ENCODE measurements around the gene PSMC3.
A peak's percentile ranks its signal among the peaks of the same experiment; 100 is the strongest.

Gene PSMC3

DNA sequence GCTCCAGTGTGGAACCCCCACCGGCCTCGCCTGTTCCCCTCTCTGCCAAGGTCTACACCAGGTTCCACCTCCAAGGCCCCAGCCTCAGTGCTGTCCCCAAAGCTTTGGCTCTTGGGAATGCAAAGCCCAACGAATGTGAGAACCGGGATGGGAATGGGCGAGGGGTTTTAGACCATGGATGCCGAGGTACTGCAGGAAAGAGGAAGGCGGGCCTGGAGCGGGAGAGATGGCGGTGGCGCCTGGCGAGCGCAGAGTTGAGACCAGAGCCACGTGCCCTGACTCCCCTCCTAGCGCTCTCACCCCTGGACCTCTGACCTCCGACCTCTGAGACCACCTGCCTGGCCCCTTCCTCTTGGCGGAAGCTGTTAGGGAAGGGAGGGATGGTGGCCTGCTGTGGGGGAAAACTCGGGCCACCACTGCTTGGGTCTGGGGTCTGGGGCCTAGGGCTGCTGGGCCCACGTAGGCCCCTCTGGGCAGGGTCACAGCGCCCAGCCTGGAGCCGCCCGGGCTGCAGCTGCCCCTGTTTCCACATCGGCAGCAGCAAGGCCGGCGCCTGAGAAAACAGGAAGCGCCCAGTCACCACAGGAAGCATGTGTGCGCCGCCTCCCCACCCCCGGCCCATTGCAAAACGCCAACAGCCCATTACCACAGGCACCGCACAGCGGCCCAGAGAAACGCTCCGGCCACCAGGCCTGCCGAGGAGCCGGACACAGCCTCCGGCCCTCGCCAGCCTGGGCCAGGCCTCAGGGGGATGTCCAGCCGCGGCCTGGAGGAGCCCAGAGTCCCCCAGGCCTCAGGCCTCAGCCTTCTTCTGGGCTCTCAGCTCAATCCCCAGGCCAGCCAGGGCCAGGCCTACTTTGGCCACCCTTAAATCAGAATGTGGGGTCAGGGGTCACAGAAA lies 31.7 kb downstream of the PSMC3 start:
- peak in 1 of 2 donors; percentile 24 for DNase-seq (ENCODE audit: low read depth in 2 of 2, low spot score in 1 of 2)

GRCh38 chr11:47394050-47394321 lies 32.3 kb downstream of the PSMC3 start:
- no peak for DNase-seq (ENCODE audit: low read depth in 2 of 2, low spot score in 1 of 2)

- DNase-seq (ENCODE audit: low read depth in 2 of 2, low spot score in 1 of 2), result no peak
Observed at GRCh38 chr11:47393163-47394049, 32.8 kb downstream of the PSMC3 start.

DNA sequence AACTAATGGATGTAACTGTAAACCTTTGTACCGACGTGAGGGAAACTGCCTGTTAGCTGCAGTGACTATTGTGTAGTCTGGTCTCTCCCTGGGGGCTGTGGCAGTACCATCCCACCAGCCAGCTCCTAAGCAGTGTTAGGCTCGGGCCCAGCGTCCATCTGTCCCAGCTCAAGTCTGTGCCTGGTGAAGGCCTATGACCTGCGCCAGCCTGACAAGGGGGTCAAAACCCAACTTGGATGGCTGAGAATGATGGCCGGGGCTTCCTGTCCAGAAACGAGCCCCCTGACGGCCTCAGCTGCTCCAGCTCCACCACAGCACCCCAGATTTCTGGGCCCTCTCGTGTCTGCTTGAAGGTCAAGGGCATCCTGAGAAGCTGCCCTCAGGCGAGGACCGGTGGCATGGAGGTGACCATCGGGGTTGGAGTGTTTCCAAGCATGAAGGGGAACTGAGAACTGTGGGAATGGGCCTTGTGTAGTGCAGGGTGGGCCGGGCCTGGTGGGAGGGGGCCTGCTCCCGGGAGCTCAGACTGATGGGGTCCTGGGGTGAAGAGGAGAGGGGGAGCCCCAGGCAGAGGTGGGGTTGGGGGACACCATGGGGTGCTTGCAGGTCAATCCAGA lies 33.6 kb downstream of the PSMC3 start:
- DNase-seq (ENCODE audit: low read depth in 2 of 2, low spot score in 1 of 2), result no peak

- DNase-seq (ENCODE audit: low read depth in 2 of 2, low spot score in 1 of 2), result no peak
Observed at GRCh38 chr11:47391711-47392432, 34.4 kb downstream of the PSMC3 start.

DNA sequence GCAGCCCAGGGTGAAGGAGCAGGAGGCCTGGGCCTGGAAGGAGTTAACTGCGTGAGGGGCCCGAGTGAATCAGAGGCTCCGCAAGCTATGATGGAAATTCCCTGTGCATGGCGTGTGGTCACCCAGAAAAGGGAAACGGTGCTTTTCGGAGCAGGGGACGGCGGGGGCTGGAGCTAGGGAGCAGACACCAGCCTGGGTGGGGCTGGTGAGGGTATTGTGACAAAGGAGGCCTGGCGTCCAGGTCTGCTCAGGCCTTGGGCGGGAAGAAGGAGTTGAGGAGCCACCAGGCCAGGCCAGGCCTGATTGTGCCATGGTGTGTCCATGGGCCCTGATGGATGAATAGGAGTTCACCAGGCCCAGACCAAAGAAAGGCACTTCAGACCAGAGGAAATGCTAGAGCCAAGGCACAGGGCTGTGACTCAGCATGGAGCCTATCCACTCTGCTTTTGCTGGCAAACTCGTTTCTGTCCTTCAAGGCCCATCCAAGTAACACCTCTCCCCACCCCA lies 35.1 kb downstream of the PSMC3 start:
- no peak for DNase-seq (ENCODE audit: low read depth in 2 of 2, low spot score in 1 of 2)

DNA sequence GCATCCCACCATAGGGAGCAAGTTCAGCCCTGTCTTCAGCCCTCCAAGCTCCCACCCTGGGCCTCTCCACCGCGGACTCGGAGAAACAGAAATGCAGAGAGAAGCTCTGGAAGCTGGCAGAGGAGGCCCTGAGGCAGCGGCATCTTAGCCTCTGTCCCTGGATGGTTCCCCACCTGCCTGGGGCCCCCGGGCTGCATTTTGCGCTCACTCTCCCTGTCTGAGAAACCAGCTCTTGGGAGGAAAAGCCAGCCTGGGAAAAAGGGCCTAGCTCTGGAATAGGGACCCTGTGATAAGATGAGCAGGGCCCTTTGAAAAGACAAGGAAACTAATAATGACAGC lies 35.8 kb downstream of the PSMC3 start:
- no peak for DNase-seq (ENCODE audit: low read depth in 2 of 2, low spot score in 1 of 2)

DNA sequence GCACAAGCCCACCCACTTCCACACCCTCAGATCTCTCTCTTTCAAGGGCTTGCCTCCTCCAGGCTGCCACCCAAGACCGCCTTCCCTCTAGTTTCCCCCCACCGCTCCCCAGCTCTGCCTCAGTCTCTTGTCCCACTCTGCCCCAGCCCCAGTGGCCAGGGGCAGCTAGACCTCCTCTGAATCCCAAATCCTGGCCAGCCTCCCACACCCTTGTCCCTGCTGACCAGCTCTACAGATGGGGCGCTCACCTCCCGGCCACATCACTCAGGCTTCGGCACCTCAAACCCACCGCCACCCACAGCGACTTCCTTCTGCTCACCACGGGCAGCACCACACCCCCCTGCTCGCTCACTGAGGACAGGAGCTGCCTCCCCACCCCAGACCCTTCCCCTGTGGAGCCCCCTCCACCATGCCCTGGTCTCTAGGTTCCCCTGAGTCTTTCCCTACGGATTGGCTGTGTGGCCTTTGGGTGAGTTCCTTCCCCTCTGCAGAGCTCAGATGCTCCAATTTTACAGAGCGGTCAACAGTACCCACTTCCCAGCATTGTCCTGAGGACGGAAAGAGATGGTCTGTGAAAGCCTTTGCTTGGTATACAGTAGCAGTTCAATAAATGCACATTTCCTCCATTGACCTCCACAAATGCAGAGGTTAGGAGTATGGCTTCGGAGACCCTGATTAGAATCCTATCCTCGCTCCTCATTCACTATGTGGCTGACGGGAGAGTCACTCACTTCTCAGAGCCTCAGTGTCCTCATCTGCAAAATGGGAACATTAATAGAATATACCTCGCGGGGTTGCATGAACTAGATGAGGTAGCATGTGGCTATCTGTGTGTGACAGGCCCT lies 36.4 kb downstream of the PSMC3 start:
- no peak for DNase-seq (ENCODE audit: low read depth in 2 of 2, low spot score in 1 of 2)

- DNase-seq (ENCODE audit: low read depth in 2 of 2, low spot score in 1 of 2), result no peak
Observed at GRCh38 chr11:47388697-47389576, 37.3 kb downstream of the PSMC3 start.

DNA sequence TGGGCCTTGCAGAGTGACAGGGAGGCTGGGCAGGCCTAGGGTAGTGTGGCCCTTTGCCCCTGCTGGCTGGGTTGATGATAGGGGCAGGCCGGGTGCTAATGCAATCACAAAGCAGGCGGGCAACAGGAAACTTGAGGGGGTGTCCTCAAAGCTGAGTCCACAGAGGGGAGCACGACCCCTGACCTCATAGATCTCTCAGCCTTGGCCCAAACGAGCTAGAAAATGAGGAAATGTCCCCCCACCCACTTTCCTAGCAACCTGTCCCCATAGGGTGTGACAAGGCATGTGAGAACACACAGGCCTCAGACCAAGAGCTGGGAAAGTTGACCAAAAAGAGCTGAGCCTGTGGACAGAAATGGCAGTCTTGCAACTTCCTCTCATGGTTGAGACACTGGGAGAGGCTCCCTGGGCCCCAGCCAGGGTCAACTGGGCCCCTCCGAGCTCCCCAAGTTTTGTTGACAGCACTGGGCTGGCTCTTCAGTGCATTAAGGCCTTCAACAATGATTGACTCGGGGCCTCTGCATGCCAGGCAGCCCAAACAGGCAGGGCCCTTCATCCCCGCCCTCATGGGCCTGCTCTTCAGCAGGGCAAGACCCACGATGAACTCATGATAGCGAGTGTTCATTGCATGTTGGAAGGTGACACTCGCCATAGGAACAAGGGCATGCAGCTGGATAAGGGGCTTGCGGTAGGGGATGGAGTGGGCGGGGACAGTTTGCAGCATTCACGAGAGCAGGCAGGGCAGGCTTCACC lies 38.1 kb downstream of the PSMC3 start:
- no peak for DNase-seq (ENCODE audit: low read depth in 2 of 2, low spot score in 1 of 2)

DNA sequence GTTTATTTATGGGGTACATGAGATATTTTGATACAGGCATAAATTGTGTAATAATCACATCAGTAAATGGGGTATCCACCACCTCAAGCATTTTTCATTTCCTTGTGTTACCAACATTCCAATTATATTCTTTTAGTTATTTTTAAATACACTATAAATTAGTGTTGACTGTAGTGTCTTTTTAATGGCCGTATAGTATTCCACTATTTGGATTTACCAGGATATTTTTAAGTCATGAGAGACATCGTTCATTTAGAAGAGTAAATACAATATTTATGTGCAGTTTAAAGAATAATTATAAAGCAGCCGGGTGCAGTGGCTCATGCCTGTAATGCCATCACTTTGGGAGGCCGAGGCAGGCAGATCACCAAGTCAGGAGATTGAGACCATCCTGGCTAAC lies 41.7 kb downstream of the PSMC3 start:
- DNase-seq (ENCODE audit: low read depth in 2 of 2, low spot score in 1 of 2), result no peak

DNA sequence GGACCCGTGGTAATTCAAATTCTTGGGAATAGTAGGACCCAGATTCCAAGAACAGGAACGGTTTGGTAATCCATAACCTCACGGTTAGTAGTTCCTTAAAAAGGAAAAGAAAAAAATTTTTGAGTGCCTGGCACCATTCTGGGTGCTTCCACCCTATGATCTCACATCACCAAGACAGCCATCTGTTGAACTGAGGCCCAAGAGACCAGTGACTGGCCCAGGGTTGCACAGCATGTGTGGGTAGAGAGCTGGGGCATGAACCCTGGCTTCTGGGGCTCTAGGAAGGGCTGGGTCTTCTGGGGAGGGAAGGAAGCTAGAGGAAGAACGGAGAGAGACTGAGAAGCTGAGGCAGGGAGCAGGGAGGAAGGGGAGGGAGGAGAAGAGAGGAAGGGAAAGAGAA lies 43.2 kb downstream of the PSMC3 start:
- DNase-seq (ENCODE audit: low read depth in 2 of 2, low spot score in 1 of 2), result no peak

- DNase-seq (ENCODE audit: low read depth in 2 of 2, low spot score in 1 of 2), result no peak
Observed at GRCh38 chr11:47380078-47380477, 46.2 kb downstream of the PSMC3 start.

DNA sequence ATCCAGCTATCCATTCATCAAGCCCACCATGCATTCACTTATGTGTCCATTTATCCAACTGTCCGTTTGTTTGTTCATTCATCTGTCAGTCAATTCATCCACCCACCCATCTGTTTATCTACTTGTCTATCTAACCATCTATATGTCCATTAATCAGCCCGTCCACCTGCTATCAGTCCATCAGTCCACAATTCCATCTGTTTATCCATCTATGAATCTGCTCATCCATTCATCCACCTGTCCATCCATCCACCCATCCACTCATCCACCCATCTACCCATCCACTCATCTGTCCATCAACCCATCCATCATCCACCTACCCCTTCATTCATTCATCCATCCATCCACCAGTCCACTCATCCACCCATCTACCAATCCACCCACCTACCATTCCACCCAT lies 46.9 kb downstream of the PSMC3 start:
- DNase-seq (ENCODE audit: low read depth in 2 of 2, low spot score in 1 of 2), result no peak

GRCh38 chr11:47378836-47379170 lies 47.4 kb downstream of the PSMC3 start:
- DNase-seq (ENCODE audit: low read depth in 2 of 2, low spot score in 1 of 2), result no peak

- no peak for DNase-seq (ENCODE audit: low read depth in 2 of 2, low spot score in 1 of 2)
Observed at GRCh38 chr11:47378010-47378835, 48.0 kb downstream of the PSMC3 start, which contains the start of gene SPI1. Gene SPI1 (minus strand): TSS chr11:47378547. CDS start chr11:47378353, 194 bp downstream.

DNA sequence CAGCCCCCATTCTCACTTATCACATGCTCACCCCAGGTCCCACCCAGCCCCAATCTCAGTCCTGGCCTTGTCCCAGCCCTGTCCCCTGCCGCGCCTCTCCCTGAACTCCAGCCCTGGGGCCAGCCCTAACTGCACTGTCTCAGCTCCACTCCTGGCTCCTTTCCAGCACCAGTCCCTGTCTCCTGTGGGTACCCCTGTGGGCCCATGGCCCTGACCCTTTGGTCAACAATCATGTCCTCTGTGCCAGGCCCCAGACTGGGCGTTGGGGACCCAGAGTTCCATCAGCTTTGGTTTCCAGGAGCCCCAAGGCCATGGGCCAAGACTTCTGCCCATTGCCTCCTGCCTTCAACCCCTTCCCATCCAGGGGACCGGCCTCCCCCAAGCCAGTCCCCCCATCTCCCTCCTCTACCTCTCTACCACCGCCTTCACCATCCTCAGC lies 48.6 kb downstream of the PSMC3 start:
- no peak for DNase-seq (ENCODE audit: low read depth in 2 of 2, low spot score in 1 of 2)
